GF-D8 (cell line): ENCODE measurements around the gene KRTAP10-5.
"Not testable (repeated sequence)": the region's sequence is repeated elsewhere in the genome, so short reads cannot be mapped to it uniquely, and the experiment has no call there.

Experiments
- DNase-seq: peaks from one replicate; lab custom pipeline; 2025; lab: John Stamatoyannopoulos, UW

KRTAP10-5 gene

DNA sequence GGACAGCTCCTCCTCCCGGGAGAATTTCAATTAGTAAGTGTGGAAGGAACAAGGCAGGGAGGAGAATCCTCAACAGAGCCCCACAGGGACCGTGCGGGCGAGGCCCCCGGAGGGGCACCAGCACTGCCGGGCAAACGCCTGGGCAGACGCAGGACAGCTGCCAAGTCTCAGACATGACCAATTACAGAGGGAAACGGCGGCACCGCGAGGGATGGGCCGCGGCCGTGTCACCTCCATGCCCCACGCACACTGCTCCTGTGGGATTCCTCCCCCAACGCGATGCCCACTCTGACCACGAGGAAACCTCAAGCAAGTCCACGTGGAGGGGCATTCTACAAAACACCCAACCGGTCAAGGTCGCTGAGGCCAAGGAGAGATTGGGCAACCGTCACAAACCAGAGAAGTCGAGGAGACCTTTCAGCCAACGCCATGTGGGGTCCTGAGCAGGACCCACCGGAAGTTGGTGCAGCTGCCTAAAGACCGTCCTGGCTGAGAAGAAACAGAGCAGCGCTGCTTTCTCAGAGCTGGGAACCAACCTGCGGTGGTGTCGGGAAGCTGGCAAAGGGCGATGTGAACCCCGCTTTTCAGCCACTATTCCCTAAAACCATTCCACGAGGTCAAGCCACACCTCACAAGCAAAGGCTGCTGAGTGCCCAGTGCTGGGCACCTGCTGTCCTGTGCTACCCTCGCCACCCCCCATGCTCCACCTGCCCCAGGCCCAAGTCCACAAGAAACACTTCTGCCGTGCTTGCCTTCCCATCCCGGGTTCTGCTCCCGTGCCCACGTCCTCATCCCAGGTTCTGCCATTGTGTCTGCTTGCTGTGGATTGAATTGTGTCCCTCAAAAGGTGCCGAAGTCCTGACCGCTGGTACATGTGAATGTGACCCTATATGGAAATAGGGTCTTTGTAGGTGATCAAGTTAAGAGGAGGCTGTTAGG, 8.3 kb downstream of the KRTAP10-5 start:
- no peak for DNase-seq

DNA sequence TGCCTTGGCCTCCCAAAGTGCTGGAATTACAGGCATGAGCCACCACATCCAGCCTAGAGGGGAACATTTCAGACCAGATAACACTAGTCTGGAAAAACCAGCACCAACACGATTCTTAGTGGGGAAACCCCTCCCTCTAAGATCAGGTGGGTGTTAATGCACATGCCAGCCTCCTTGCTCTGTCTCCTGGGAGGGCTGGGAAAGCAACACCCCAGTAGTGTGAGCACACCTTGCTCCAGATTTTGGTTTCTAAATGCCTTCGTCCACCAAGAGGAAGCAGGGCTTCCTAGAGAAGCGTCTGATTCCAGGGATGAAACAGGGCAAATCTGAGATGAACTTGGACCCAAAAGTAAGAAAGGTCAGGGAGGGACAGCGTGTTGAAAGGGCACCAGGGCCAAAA, 9.1 kb downstream of the KRTAP10-5 start:
- DNase-seq = no peak

DNA sequence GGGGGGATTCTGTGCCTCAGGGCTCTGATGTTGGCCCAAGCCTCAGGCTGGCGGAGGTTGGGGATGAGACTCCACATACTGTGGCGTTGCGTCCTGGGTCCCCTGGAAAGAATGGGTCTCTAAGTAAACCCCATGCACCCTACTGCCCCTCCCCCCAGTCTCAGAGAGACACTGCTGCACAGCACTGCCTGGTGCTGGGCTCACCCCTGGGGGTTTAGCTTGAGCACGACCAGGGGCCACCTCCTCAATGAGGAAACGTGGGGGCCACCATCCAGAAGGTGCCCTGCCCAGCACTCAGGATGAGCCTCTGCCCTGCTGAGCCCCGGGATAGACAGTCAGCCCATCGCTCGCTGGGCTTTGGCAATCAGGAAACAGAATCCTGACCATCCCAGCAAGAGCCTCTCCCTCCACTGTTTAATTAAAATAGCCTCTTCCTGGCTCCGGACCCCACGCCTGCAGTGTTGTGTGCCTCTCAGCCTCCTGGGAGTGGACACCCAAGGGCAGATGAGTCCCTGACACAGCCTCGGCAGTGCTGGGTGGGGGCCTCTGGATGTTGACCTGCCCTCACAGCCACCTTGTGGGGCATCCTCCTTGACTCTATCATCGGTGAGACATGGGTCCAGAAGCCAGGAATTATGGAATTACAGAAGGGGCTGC, 10.4 kb downstream of the KRTAP10-5 start:
- DNase-seq = no peak

DNA sequence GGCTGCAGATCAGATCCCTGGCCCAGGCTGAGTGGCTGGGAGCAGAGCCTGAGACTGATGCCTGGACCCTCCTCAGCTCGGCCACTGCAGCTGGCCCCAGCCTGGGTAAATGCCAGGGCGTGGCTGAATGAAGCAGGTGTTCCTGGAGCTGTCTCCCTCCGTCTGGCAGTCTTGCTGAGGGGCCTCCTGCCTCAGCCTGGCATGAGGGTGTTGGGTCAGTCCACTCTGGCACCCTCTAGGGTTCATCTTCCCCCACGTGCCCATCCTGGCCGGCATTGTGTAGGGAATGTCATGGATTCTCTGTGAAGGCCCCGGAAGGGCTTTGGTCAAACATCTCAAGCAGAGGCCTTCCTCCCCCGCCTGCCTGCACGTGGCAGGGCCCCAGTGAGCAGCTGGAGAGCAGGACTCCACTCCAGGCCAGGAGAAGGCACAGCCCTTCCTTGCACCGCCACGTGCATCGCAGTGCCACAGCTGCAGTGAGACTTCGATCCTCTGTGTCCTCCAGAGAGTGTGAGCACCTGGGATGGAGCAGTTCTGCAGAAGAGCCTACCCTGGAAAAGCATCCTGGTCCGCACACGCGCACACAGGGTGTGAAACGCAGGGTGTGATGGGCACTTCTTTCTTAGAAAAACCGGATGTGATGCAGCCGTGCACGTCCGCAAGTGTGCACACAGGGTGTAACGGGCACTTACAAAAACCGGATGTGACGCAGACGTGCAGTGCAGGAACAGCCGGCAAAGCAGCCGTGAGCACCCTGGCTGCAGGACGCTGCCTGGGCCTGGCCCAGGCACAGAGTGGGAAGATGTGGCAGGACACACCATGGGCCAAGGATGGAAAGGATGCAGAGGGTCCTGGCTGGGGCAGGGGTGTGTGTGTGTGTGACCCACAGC, 11.5 kb downstream of the KRTAP10-5 start:
- DNase-seq = no peak

DNA sequence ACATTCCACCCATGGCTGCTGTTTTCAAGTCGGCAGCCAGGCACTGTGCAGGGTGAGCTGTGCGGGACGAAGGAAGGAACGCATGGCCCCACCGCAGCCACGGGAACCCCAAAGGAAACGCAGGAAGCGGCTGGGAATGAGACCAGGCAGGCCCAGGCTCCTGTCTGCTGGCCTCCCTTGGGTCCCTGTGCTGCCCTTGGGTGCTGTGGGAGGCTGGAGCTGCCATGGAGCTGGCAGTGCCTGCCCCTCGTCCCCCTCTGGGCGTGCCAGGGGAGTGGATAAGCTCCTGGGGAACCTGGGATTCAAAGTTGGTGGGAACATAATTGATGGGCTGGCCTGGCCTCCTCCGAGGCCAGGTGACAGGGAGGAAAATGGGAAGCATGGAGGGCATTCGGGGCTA, 12.1 kb downstream of the KRTAP10-5 start:
- DNase-seq = no peak

DNA sequence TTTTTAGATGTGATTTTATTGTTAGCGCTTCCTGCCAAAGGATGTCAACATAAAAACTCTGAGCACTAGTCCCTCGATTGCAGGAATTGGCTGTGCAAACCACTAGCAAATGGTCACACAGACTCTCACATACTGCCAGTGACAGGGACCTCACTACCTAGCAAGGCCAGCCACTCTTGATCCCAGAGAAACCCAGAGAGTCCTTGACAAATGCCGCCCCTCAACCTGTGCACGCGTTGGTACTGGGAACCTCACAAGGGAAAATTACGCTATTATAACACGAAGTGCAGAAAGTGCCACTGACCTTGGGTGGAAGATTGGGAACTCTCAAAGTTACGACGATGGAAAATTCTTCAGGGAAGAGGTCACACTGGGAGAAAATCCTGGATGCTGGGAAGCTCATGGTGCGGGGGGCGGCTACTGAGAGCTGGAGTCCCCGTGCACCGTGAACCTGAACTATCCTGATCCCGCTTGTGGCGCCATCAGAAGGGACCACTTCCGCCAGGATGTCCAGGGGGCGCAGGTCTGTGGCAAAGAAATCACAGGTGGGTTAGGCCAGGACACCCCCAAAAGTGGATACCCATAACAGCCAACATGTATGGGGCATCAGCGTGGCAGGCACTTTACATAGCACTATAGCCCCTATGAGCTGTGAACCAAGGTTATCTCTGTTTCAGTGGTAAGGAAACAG, 12.8 kb downstream of the KRTAP10-5 start:
- no peak for DNase-seq

DNA sequence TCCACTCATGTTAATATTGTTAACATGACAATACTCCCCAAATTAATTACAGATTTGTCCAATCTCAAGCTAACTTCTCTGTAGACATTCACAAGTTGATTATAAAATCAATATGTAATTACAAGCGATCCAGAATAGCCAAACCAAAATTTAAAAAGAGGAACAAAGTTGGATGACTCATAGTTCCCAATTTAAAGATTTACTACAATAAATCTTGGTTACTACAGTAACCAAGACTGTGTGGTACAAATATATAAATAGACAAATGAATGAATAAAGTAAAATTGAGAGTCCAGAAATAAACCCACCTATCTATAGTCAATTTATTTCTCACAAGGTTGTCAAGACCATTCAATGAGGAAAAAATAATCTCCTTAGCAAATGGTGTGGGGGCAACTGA, 14.0 kb downstream of the KRTAP10-5 start:
- peak; percentile 33 for DNase-seq

DNA sequence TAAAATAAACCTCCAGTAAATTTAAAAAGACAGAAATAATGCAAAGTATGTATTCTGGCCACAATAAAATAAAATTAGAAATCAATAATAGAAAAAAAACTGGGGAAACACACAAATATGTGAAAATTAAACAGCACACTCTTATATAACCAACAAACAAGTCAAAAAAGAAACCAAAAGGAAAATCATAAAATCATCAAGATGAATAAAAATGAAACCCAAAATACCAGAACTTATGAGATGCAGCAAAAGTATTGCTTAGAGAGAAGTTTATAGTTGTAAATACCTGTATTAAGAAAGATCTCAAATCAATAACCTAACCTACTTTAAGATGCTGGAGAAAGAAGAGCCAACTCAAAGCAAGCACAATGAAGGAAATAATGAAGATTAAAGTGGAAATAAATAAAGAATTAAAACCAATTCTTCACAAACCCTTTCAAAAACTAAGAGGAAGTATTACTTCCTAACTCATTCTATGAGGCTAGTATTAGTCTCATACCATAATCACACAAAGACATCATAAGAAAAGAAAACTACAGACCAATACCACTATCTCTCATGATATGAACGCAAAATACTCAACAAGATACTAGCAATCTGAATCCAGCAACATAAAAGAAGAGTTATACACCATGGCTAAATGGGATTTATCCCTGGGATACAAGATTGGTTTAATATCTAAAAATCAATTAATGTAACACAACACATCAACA, 15.4 kb downstream of the KRTAP10-5 start:
- DNase-seq = no peak

DNA sequence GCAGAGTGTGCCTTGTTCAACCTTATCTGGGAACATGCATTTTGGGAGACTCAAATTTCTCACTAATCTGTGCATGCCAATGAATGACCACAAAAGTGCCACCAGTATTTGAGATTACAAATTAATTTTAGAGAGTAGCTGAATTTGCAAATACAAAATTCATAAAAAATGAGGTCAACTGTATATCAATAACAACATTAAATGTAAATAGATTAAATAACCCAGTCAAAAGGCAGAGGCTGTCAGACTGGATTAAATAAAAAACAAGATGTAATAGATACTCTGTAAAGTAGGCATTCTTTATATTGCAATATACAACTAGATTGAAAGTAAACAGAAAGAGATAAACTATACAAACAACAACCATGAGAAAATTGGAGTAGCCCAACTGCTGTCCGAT, 16.3 kb downstream of the KRTAP10-5 start:
- DNase-seq = no peak

DNA sequence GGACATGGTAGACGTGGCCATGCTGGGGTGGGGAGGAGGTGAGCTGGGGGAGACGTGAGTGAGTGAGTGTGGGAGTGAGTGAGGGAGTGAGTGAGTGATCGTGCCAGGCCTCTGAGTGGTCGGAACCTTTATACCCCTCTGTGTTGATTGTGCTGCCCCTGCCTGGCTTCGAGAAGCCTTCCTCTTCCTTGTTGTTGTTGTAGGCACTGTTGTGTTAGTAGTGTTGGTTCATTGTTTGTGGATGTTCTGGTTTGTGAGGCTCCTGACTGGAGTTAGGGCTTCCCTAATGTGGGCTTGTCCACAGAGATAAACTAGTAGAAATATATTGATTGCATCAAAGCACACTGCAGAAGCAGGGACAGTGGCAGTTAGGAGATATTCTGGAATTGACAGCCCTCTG, 21.7 kb downstream of the KRTAP10-5 start, which contains the start of gene KRTAP10-3:
Gene KRTAP10-3 (minus strand): TSS at position 101 of the 400 bp plus-strand sequence. CDS start 80 bp downstream, at position 21.
- no peak for DNase-seq

DNA sequence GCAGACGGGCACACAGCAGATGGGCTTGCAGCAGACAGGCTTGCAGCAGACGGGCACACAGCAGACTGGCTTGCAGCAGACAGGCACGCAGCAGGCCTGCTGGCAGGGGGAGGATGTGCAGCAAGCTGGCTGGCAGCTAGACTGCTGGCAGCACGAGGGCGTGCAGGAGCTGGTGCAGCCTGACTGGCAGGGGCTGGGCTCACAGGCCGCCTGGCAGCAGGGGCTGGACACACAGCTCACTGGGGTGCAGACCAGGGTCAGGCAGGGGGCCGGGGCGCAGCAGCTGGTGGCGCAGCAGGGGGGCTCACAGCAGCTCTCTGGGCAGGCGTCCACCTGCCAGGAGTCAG, 22.1 kb downstream of the KRTAP10-5 start:
- DNase-seq = not testable (repeated sequence)

DNA sequence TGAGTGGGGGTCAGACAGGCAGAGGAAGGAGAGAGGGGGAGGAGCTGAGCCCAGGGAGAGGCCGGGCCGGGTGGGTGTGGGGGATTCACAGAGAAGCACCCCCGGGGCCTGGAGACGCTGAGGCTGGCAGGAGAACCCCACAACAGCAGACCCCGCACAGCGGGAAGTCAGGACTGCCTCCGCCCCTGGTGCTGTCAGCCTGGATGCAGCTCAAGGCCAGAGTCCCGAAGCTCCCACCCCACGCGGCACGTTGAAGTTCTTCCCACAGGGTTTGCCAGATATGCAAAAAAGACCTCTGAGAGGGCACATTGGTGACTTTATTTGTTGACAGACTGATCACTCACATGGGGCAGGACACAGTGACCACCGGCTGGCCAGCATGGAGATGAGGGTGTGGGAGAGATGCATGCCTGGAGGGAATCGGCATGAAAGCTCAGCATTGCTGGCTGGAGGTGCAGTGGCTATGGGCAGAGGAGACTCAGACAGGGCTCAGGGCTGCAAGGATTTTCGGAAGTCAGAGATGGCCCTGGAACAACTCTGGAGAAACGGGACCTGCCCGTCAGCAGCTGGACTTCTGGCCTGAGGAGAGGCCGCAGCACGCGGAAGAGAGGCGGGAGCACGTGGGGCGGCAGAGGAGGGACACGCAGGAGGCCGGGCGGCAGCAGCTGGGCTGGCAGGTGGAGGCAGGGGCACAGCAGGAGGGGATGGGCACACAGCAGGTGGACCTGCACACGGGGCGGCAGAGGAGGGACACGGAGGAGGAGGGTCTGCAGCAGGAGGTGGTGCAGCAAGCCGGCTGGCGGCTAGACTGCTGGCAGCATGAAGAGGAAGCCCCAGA, 22.7 kb downstream of the KRTAP10-5 start:
- DNase-seq = no peak

DNA sequence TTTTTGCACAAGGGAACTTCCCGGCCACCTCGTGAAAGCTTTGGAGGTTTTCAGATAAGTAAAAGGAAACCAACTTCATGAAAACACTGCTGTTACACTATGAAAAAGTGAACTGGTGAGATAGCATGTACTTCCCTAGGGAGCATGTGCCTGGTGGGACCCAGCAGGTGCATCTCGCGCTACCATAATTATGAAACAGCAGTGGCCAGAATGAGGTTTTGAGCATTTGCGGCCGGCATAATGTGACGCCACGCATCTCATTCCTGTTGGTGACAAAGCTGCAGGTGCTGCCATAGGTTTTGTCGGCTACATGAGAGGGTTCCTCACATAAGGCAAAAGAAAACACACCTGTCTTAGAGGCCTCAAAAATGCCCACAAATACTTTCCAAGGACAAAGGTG, 23.5 kb downstream of the KRTAP10-5 start:
- peak; percentile 41 for DNase-seq

DNA sequence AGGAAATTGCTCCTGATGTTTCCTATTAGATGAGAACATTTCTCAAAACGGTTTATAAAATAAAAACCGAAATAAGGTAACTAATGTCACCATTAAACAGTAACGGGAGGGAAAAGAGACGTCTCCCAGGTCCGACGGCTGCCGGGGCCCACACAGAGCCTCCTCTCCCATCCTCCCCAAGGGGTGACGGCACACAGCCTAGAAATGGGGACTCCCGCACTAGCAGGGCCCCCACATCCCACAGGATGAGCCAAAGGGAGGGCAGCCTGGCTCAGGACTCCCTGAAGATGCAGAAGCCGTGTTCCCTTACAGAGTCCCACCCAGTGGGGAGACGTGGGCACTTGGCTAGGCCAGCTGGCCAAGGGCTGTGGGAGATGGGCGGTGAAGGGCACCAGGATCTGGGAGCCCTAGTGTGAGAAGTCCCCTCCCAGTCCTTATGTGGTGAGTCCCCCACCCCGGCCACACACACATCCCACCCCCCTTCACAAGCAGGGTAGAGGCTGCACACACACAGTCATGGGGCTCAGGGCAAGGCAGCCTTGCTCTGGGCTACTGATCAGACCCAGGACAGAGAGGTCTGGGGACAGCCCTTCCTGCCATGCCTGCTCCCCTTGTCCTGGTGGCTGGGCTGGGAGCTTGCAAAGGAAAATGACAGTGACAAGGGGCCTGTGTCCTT, 25.1 kb downstream of the KRTAP10-5 start:
- no peak for DNase-seq

DNA sequence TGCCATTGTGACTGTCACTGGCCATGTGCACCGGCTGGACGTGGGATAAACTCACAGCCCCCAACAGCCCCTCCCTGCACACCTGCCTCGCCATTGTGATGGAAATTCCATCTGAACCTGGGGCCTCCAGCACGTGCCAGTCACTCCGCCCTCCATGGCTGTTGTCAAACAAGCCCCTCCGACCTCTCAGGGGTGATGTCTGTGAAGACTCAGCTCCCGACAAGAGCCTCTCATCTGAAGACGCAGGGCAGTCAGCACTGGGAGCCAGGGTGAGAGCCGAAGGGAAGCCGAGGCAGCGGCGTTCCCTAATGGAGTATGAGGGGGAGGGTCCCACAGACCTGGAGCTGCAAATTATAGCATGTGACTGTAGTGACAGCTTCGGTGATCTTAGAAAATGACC, 27.7 kb downstream of the KRTAP10-5 start:
- no peak for DNase-seq

DNA sequence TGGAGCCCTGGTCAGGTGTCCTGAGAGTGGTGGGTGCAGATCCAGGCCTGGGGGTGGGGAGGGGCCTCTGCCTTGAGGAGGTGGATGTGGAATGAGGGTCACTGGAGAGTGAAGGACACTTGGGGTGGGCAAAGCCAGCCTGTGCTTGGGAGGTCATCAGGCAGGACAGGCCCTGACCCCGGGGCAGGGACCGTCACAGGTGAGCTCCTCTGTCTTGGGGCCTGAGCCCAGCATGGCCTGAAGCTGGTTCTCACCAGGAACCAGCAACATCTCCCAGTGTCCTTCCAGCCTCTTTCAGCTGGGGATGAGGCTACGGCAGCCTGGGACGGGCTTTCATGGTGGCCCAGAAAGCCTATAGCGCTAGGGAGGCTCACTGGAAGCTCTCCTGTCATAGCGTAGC, 28.3 kb downstream of the KRTAP10-5 start:
- no peak for DNase-seq

DNA sequence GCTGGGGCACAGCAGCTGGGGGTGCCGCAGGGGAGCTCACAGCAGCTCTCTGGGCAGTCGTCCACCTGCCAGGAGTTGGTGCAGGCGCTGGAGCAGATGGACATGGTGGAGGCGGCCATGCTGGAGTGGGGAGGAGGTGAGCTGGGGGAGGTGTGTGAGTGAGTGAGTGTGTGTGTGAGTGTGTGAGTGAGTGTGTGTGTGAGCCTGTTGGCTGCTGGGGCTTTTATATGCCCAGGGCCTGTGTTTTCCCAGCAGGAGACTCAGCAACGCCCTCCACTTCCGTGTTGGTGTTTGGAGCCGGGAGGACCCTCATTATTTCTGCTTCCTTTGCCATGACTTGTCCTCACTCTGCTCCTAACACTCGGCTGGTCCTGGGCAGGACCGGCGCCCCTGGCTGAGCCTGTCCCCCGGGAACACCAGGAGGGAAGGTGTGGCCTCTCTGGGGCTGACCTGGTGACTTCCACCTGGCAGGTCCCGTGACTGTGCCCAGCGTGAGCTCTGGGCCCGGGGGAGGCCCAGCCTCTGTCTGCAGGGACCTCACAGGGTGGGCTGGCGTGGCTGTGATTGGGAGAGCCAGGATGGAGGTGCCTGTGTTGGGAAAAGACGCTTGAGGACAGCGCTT, 29.0 kb downstream of the KRTAP10-5 start, which contains the start of gene KRTAP10-2:
Gene KRTAP10-2 (minus strand): TSS at position 166 of the 622 bp plus-strand sequence. CDS start 47 bp downstream, at position 119.
- no peak for DNase-seq

DNA sequence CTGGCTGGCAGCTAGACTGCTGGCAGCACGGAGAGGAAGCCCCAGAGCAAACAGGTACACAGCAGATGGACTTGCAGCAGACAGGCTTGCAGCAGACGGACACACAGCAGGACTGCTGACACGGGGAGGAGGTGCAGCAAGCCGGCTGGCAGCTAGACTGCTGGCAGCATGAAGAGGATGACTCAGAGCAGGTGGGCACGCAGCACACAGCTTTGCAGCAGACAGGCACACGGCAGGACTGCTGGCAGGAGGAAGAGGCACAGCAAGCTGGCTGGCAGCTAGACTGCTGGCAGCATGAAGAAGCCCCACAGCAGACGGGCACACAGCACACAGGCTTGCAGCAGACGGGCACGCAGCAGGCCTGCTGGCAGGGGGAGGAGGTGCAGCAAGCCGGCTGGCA, 29.6 kb downstream of the KRTAP10-5 start:
- no peak for DNase-seq

DNA sequence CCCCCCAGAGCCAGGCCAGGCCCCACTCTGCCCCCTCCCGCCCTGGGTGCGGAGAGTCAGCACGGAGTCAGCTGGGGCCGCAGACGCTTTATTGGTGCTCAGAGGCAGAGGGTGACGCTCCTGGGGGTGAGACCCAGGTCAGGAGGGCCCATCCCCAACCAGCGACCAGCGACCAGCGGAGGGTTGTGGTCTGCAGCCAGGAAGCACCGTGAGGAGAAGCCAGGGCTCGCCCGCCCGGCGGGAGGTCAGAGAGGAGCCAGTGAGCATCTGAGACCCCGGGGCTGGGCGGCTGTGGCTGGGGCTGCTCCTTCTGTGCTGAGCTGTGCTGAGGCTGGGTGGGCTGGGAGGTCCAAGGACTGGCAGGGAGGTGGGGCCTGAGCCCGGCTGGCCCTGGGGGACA, 30.1 kb downstream of the KRTAP10-5 start:
- DNase-seq = not testable (repeated sequence)
